ENCODE data around the gene PRKG1. TPM values are rescaled to one million over a fixed set of nuclear protein-coding genes. Genes with fewer than 3 reads are reported as not detected.

Gene PRKG1
- total RNA-seq, 2 donors from 2014 or later, result 8.1 to 16.6 TPM

DNA sequence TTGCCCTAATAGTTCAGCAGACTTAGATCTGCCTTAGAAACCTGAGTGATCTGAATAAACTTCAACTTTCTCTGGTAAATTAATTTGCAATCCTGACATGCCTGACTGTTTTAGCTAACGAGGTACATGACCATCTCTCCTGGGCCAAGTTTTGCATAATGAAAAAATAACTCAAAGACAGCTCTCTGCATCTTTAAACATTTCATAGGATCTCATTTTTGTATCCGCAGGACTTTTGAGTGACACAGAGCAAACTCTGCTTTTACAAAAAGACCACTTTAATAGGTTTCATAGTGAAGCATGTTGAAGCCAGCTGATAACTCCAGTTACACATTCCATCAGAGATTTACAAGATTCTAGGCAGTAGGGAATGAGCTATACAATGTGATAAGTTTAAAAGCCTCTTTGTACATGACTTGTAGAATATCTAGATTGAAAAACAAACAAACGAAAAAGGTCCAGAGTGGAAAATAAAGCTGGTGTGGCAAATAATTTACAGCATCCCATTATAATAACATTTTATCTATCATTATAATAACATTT, 2.1 kb downstream of the PRKG1 start:
- intact Hi-C loops (cut with DNase I), result no loop called here
- H3K9ac ChIP-seq (ENCODE audit: low read depth in 2 of 2, low read length in 2 of 2), result no peak overlapping the region

DNA sequence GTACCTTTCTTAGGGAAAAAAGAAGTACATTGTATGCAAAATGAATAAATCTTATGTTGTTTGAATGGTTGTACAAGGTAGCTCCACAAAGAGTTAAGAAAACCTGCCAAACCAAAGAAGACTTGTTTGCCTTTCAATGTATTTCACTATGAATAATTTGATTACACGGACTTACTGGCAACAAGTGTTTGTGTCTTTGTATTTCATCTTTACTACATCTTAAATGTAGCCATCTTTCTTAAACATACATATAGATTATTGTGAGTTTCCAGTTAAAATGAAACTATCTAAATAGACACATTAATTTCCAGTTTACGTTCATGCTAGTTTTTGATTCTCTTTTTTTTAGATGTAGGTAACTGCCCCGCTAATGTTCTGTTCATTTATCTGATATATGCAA, 2.8 kb downstream of the PRKG1 start:
- Histone ChIP-seq H3K4me1 (no peaks in the 10 kb centered on the region), H3K27me3 (no peaks in the 10 kb centered on the region), H3K4me3 (no peak overlapping the region), H3K9ac (ENCODE audit: low read depth in 2 of 2, low read length in 2 of 2) (no peak overlapping the region), H3K9me3 (no peaks in the 10 kb centered on the region), H3K36me3 (no peaks in the 10 kb centered on the region), H3K27ac (no peak overlapping the region)
- no peak for DNase-seq
- intact Hi-C loops (cut with DNase I), result no loop called here
- TF ChIP-seq, protein P1, sequence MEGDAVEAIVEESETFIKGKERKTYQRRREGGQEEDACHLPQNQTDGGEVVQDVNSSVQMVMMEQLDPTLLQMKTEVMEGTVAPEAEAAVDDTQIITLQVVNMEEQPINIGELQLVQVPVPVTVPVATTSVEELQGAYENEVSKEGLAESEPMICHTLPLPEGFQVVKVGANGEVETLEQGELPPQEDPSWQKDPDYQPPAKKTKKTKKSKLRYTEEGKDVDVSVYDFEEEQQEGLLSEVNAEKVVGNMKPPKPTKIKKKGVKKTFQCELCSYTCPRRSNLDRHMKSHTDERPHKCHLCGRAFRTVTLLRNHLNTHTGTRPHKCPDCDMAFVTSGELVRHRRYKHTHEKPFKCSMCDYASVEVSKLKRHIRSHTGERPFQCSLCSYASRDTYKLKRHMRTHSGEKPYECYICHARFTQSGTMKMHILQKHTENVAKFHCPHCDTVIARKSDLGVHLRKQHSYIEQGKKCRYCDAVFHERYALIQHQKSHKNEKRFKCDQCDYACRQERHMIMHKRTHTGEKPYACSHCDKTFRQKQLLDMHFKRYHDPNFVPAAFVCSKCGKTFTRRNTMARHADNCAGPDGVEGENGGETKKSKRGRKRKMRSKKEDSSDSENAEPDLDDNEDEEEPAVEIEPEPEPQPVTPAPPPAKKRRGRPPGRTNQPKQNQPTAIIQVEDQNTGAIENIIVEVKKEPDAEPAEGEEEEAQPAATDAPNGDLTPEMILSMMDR (IDR thresholded peaks at IDR 0.05), result no peak

More for the DNA sequence above, 2.1 kb downstream of the PRKG1 start:
- no peaks in the 10 kb centered on the region for H3K27me3 ChIP-seq
- H3K4me3 ChIP-seq, result peak overlapping the region; percentile 54
- TF ChIP-seq, protein P1 (IDR thresholded peaks at IDR 0.05), result no peak
- no peaks in the 10 kb centered on the region for H3K4me1 ChIP-seq
- no peaks in the 10 kb centered on the region for H3K36me3 ChIP-seq
- no peak for DNase-seq
- H3K27ac ChIP-seq, result no peak overlapping the region
- no peaks in the 10 kb centered on the region for H3K9me3 ChIP-seq

DNA sequence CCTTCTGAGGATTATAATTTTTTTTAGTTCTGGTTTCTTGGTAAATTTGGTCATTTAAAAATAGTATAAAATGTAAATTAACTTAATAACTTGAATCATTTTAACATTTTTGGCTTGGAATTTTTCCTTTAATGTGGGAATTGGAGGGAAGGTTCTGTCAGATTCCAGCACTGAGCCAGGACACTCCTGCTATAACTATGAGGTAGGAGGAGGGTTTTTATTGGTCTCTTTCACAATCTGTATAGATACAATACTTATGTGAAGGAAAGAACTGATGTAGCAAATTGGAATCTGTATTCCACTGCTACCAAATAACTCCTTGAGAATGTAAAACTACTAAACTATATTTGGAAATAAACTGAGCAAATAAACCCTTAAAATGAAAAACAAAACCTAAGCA, 3.2 kb downstream of the PRKG1 start:
- H3K9ac ChIP-seq (ENCODE audit: low read depth in 2 of 2, low read length in 2 of 2), result no peak overlapping the region
- no peak overlapping the region for H3K27ac ChIP-seq
- H3K4me3 ChIP-seq, result no peak overlapping the region
- H3K27me3 ChIP-seq, result no peaks in the 10 kb centered on the region
- H3K36me3 ChIP-seq, result no peaks in the 10 kb centered on the region
- intact Hi-C loops (cut with DNase I), result no loop called here
- DNase-seq, result no peak
- H3K4me1 ChIP-seq, result no peaks in the 10 kb centered on the region
- TF ChIP-seq, protein P1 (IDR thresholded peaks at IDR 0.05), result no peak
- H3K9me3 ChIP-seq, result no peaks in the 10 kb centered on the region

DNA sequence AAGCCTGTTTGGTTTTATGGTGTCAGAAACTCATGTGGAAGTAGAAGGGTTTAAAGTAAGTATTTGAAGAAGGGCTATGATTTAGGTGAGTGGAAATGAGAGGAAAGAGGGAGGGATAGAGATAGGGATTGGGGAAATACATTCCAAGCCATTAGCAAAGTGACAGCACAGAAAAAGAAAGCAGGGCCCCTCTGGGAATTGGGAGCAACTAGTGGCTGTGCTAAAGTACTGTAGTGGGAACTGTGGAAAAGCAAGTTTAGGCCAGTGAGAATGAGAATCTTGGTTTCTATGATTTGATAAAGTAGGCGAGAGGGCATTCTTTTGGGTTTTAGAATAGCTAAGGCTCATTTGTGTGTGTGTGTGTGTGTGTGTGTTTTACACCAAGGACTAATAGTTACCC, 5.0 kb downstream of the PRKG1 start:
- H3K9me3 ChIP-seq, result no peaks in the 10 kb centered on the region
- no peaks in the 10 kb centered on the region for H3K36me3 ChIP-seq
- TF ChIP-seq, protein P1 (IDR thresholded peaks at IDR 0.05), result no peak
- no peak overlapping the region for H3K4me3 ChIP-seq
- no peak for DNase-seq
- H3K27ac ChIP-seq, result no peak overlapping the region
- intact Hi-C loops (cut with DNase I), result no loop called here
- H3K9ac ChIP-seq (ENCODE audit: low read depth in 2 of 2, low read length in 2 of 2), result no peak overlapping the region
- H3K4me1 ChIP-seq, result no peaks in the 10 kb centered on the region
- H3K27me3 ChIP-seq, result no peaks in the 10 kb centered on the region

DNA sequence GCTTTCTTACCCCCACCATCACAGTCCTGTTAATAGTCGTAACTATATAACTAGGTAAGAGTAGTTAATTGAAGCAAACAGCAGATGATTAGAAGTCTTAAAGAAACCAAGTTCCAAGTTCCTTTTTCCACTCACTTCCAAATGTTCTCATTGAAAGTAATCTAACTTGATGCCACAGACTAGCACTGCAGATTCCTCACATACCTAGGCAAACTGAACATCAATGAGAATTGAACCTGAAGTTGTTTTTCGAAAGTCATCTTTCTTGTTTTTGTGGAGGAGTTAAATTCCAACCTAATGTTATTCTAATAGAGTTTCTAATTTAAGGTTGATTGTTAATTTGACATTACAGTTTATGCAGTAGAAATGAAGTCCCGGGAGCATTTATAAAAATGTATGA, 5.5 kb downstream of the PRKG1 start:
- Histone ChIP-seq H3K4me3 (no peak overlapping the region), H3K27ac (no peak overlapping the region)
- intact Hi-C loops (cut with DNase I), result no loop called here

More for the DNA sequence above, 5.5 kb downstream of the PRKG1 start:
- H3K9ac ChIP-seq (ENCODE audit: low read depth in 2 of 2, low read length in 2 of 2), result no peak overlapping the region
- no peaks in the 10 kb centered on the region for H3K4me1 ChIP-seq
- H3K9me3 ChIP-seq, result no peaks in the 10 kb centered on the region
- no peaks in the 10 kb centered on the region for H3K27me3 ChIP-seq
- no peak for DNase-seq
- TF ChIP-seq, protein P1 (IDR thresholded peaks at IDR 0.05), result no peak
- no peaks in the 10 kb centered on the region for H3K36me3 ChIP-seq

Data from colonic mucosa (tissue), 4 donors.